ENCODE results near the gene GAB1.
"Not testable (repeated sequence)": the region's sequence is repeated elsewhere in the genome, so short reads cannot be mapped to it uniquely, and the experiment has no call there.

The GAB1 gene

GRCh38 chr4:143339497-143339896, 2.8 kb downstream of the GAB1 start:
- no peak overlapping the region for H3K27ac ChIP-seq (ENCODE audit: low read length)
- H3K27me3 ChIP-seq (ENCODE audit: control insufficient read depth, insufficient read depth, low read length): peaks cover 12% of the 10 kb centered on the region
- no peak overlapping the region for H3K9ac ChIP-seq (ENCODE audit: low read length)
- H3K4me3 ChIP-seq (ENCODE audit: low read length): no peak overlapping the region
- H3K36me3 ChIP-seq (ENCODE audit: control insufficient read depth, low read depth, low read length): no peaks in the 10 kb centered on the region
- no peaks in the 10 kb centered on the region for H3K9me3 ChIP-seq (ENCODE audit: control insufficient read depth, low read depth, low read length)
- H3K4me1 ChIP-seq (ENCODE audit: control insufficient read depth, low read depth, low read length): peaks cover 11% of the 10 kb centered on the region

DNA sequence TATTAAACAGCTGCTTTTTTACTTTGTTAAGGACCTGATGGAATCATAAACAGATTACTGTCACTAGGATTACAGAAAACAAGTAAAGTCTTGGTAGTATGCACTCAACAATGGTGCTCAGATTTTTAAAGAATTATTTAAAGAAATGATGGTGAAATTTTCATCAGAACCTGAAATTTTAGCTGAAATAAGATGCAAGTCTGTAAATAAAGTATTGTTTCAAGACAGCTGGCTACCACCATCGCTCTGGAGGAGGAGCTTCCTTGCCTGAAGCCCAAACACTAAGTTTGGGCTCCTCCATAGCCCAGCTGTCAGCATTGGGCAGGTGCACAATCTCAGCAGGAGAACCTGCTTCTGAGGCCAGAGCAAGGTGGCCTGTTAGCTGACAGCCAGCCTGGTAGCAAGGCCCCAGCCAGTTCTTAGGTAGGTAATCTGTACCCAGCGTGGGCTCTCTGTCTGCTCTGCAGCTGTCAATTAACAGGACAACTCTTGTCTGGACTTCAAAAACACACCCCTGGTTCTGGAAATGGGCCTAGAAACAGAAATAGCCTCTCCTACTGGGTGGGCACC, 4.6 kb downstream of the GAB1 start:
- Histone ChIP-seq H3K4me1 (ENCODE audit: control insufficient read depth, low read depth, low read length) (peaks cover 11% of the 10 kb centered on the region), H3K36me3 (ENCODE audit: control insufficient read depth, low read depth, low read length) (no peaks in the 10 kb centered on the region), H3K9ac (ENCODE audit: low read length) (no peak overlapping the region), H3K27ac (ENCODE audit: low read length) (no peak overlapping the region), H3K4me3 (ENCODE audit: low read length) (no peak overlapping the region), H3K9me3 (ENCODE audit: control insufficient read depth, low read depth, low read length) (no peaks in the 10 kb centered on the region), H3K27me3 (ENCODE audit: control insufficient read depth, insufficient read depth, low read length) (peaks cover 12% of the 10 kb centered on the region)

DNA sequence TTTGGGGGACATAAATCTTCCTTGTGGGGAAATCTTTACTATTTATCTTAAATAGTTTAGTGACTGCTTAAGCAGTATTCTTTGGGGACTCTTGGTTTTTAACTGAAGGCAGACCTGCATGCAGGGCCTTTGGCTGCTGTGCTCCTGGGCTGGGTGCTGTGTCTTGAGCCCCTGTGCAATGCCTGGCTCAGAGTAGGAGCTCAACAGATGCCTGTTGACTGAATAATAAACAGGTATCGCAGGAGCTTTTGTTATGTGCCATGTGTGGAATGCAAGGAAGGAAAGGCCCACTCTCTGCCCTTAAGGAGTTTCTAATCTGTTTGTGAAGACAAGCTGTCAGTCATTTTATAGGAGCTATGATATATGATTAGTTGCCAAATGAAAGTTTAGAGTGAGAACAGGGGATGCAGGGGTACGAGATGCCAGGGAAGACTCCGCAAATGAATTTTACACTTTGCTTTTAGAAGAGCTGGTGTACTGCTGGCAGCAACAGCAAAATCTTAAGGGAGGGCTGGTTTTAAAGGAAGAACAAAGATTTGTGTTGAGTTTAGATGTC, 6.7 kb downstream of the GAB1 start:
- no peak overlapping the region for H3K4me3 ChIP-seq (ENCODE audit: low read length)
- no peak overlapping the region for H3K27ac ChIP-seq (ENCODE audit: low read length)
- no peaks in the 10 kb centered on the region for H3K36me3 ChIP-seq (ENCODE audit: control insufficient read depth, low read depth, low read length)
- H3K4me1 ChIP-seq (ENCODE audit: control insufficient read depth, low read depth, low read length): peaks cover 5% of the 10 kb centered on the region
- peaks cover 6% of the 10 kb centered on the region for H3K27me3 ChIP-seq (ENCODE audit: control insufficient read depth, insufficient read depth, low read length)
- no peaks in the 10 kb centered on the region for H3K9me3 ChIP-seq (ENCODE audit: control insufficient read depth, low read depth, low read length)
- no peak overlapping the region for H3K9ac ChIP-seq (ENCODE audit: low read length)

DNA sequence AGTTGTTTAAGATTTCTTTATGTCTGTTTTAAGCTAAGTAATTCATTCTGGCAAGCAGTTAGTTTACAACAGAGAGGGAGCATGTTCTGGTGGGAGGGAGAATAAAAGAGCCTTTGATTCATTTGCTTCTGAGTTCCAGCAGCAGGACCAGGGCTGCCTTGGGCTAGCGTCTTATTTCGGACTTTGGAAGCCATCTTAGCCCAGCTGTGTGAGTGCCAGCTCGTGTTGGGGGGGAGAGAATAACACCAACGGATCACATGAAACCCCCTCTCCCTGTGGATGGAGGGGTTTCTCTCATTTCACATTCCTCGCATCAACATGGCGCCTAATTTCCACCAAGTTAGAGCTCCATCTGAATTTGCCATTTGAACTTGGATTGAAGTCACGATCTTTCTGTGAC, 7.4 kb downstream of the GAB1 start:
- H3K36me3 ChIP-seq (ENCODE audit: control insufficient read depth, low read depth, low read length): no peaks in the 10 kb centered on the region
- H3K27ac ChIP-seq (ENCODE audit: low read length): no peak overlapping the region
- H3K9me3 ChIP-seq (ENCODE audit: control insufficient read depth, low read depth, low read length): no peaks in the 10 kb centered on the region
- no peak overlapping the region for H3K9ac ChIP-seq (ENCODE audit: low read length)
- no peaks in the 10 kb centered on the region for H3K27me3 ChIP-seq (ENCODE audit: control insufficient read depth, insufficient read depth, low read length)
- H3K4me3 ChIP-seq (ENCODE audit: low read length): no peak overlapping the region
- peaks cover 3% of the 10 kb centered on the region for H3K4me1 ChIP-seq (ENCODE audit: control insufficient read depth, low read depth, low read length)

GRCh38 chr4:143344774-143345173, 8.1 kb downstream of the GAB1 start:
- no peak overlapping the region for H3K9ac ChIP-seq (ENCODE audit: low read length)
- H3K36me3 ChIP-seq (ENCODE audit: control insufficient read depth, low read depth, low read length): no peaks in the 10 kb centered on the region
- H3K9me3 ChIP-seq (ENCODE audit: control insufficient read depth, low read depth, low read length): no peaks in the 10 kb centered on the region
- peaks cover 3% of the 10 kb centered on the region for H3K4me1 ChIP-seq (ENCODE audit: control insufficient read depth, low read depth, low read length)
- H3K4me3 ChIP-seq (ENCODE audit: low read length): no peak overlapping the region
- H3K27me3 ChIP-seq (ENCODE audit: control insufficient read depth, insufficient read depth, low read length): no peaks in the 10 kb centered on the region
- no peak overlapping the region for H3K27ac ChIP-seq (ENCODE audit: low read length)

DNA sequence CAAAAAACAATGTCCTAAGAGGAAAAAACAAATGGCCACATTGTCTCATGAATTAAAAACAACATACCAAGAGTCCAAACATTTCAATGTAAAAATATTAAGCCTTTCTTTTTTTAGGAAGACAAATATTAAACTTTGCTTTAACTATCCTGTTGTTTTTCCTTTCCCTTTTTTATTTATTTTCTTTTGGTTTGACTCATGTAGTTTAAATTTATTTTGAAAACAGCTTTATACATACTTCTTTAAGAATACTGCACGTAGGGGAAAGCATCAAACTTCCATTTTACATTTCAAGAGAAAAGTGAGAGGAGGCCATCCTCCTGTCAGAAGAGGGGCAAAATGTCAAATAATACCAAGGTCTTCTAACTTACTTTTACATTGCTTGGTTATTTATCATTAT, 8.7 kb downstream of the GAB1 start:
- Histone ChIP-seq H3K27ac (ENCODE audit: low read length) (no peak overlapping the region), H3K27me3 (ENCODE audit: control insufficient read depth, insufficient read depth, low read length) (no peaks in the 10 kb centered on the region), H3K36me3 (ENCODE audit: control insufficient read depth, low read depth, low read length) (no peaks in the 10 kb centered on the region), H3K9me3 (ENCODE audit: control insufficient read depth, low read depth, low read length) (no peaks in the 10 kb centered on the region), H3K4me1 (ENCODE audit: control insufficient read depth, low read depth, low read length) (peaks cover 3% of the 10 kb centered on the region), H3K4me3 (ENCODE audit: low read length) (no peak overlapping the region), H3K9ac (ENCODE audit: low read length) (no peak overlapping the region)

GRCh38 chr4:143346206-143346605, 9.5 kb downstream of the GAB1 start:
- no peak overlapping the region for H3K9ac ChIP-seq (ENCODE audit: low read length)
- no peak overlapping the region for H3K4me3 ChIP-seq (ENCODE audit: low read length)

DNA sequence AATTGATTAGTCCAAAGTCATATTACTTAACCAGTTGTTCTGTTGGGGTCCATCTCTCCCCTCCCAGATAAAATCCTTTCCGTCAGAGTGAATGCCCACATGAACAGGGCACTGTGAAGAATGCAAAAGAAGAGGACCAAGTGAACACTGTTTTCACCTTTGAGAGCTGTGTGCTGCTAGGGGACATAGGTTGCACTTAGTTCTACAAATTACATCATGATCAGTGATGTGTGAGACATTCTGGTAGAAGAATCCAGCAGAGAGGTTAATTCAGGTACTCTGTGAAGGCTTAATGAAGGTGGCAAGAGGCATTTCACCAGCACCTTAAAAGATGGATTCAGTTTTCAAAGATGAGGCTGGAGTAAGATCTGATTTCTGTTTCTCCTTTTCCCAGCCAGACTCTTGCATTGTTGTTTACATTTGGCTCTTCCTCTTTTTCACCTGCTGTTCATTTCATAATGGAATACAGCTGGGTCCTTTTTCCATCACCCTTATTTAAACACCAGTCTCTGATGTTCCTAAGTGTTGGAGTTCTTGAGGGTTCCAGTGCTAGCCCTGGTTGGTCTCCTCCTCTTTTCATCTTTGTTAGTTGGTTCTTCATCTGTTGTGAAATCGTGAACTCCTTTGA, 10.9 kb downstream of the GAB1 start:
- Histone ChIP-seq H3K4me1 (ENCODE audit: control insufficient read depth, low read depth, low read length) (peaks cover 19% of the 10 kb centered on the region), H3K27me3 (ENCODE audit: control insufficient read depth, insufficient read depth, low read length) (no peaks in the 10 kb centered on the region), H3K27ac (ENCODE audit: low read length) (no peak overlapping the region)

More at GRCh38 chr4:143346206-143346605, 9.5 kb downstream of the GAB1 start:
- Histone ChIP-seq H3K9me3 (ENCODE audit: control insufficient read depth, low read depth, low read length) (no peaks in the 10 kb centered on the region), H3K4me1 (ENCODE audit: control insufficient read depth, low read depth, low read length) (peaks cover 5% of the 10 kb centered on the region), H3K27me3 (ENCODE audit: control insufficient read depth, insufficient read depth, low read length) (no peaks in the 10 kb centered on the region), H3K27ac (ENCODE audit: low read length) (no peak overlapping the region), H3K36me3 (ENCODE audit: control insufficient read depth, low read depth, low read length) (no peaks in the 10 kb centered on the region)

DNA sequence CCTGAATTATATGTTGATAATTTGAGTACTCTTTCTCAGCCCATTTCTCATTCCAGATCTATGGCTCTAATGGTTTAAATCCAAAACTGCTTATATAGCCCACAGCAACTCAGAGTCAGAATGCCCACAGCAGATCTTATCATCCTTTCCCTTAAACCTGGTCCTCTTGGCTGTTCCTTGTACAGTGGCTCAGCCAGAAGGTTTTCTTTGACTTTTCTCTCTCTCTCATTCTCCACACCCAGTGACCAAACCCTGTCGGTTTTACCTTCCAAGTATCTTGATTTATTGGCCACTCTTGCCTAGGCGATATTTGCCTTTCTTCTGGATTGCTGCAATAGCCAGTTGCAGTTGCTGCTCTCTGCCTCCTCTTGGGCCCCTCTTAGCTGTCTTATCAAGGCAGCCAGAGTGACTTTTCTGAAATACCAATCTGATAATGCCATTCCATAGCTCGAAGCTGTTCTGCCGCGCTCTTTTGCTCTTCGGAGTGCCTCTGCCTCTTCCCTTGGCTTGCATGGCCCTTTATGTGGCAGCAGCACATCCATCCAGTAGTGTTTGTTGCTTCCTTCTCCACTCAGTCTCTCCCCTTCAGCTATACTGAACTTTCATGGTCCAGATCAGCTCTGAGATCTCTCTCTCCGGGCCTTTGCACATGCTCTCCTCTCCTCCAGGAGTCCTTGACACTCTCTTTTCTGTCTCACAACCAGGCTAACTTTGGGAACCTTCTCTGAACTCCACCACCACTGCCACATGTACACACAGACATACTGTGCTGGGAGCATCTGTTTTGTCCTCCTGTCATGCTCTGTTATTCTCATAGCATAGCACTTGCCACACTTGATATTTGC, 11.8 kb downstream of the GAB1 start:
- Histone ChIP-seq H3K36me3 (ENCODE audit: control insufficient read depth, low read depth, low read length) (no peaks in the 10 kb centered on the region), H3K27me3 (ENCODE audit: control insufficient read depth, insufficient read depth, low read length) (no peaks in the 10 kb centered on the region), H3K4me3 (ENCODE audit: low read length) (no peak overlapping the region), H3K9ac (ENCODE audit: low read length) (no peak overlapping the region), H3K27ac (ENCODE audit: low read length) (no peak overlapping the region), H3K4me1 (ENCODE audit: control insufficient read depth, low read depth, low read length) (peaks cover 25% of the 10 kb centered on the region), H3K9me3 (ENCODE audit: control insufficient read depth, low read depth, low read length) (no peaks in the 10 kb centered on the region)

More for the DNA sequence above, 10.9 kb downstream of the GAB1 start:
- H3K9me3 ChIP-seq (ENCODE audit: control insufficient read depth, low read depth, low read length): no peaks in the 10 kb centered on the region
- no peak overlapping the region for H3K4me3 ChIP-seq (ENCODE audit: low read length)
- H3K36me3 ChIP-seq (ENCODE audit: control insufficient read depth, low read depth, low read length): no peaks in the 10 kb centered on the region
- no peak overlapping the region for H3K9ac ChIP-seq (ENCODE audit: low read length)

GRCh38 chr4:143349858-143350527, 13.3 kb downstream of the GAB1 start:
- H3K4me1 ChIP-seq (ENCODE audit: control insufficient read depth, low read depth, low read length): peaks cover 26% of the 10 kb centered on the region
- not testable (repeated sequence) for H3K36me3 ChIP-seq (ENCODE audit: control insufficient read depth, low read depth, low read length); H3K9me3 ChIP-seq (ENCODE audit: control insufficient read depth, low read depth, low read length); H3K4me3 ChIP-seq (ENCODE audit: low read length); H3K27ac ChIP-seq (ENCODE audit: low read length); H3K9ac ChIP-seq (ENCODE audit: low read length); H3K27me3 ChIP-seq (ENCODE audit: control insufficient read depth, insufficient read depth, low read length)

- Histone ChIP-seq H3K4me3 (ENCODE audit: low read length) (no peak overlapping the region), H3K9me3 (ENCODE audit: control insufficient read depth, low read depth, low read length) (no peaks in the 10 kb centered on the region), H3K27ac (ENCODE audit: low read length) (no peak overlapping the region), H3K27me3 (ENCODE audit: control insufficient read depth, insufficient read depth, low read length) (no peaks in the 10 kb centered on the region), H3K4me1 (ENCODE audit: control insufficient read depth, low read depth, low read length) (peaks cover 38% of the 10 kb centered on the region), H3K36me3 (ENCODE audit: control insufficient read depth, low read depth, low read length) (no peaks in the 10 kb centered on the region), H3K9ac (ENCODE audit: low read length) (no peak overlapping the region)
Observed at GRCh38 chr4:143351149-143351691, 14.5 kb downstream of the GAB1 start.

Data from iPS-18a (cell line).